ENCODE data around the gene FSIP1. TPM values are rescaled to one million over a fixed set of nuclear protein-coding genes. Genes with fewer than 3 reads are reported as not detected.

FSIP1 gene
- total RNA-seq, 2 donors from 2014 or later, result 0.33 TPM; not detected in 1

GRCh38 chr15:39743611-39744010, 39.0 kb downstream of the FSIP1 start:
- DNase-seq (no peak), ATAC-seq (no peak)
- no peak overlapping the region for H3K4me3 ChIP-seq
- no peaks in the 10 kb centered on the region for H3K4me1 ChIP-seq
- WGBS, 2 donors, result 39 to 51% methylated on average over 2 of the region's 2 CpGs
- H3K27ac ChIP-seq, result no peak overlapping the region
- intact Hi-C loops (cut with DNase I), result no loop called here
- H3K27me3 ChIP-seq, result no peaks in the 10 kb centered on the region
- no peaks in the 10 kb centered on the region for H3K9me3 ChIP-seq
- no peaks in the 10 kb centered on the region for H3K36me3 ChIP-seq (replicated peaks in 1 of 2; ENCODE audit: insufficient read depth in 1 of 2, low read depth in 2 of 2)
- TF ChIP-seq POLR2A (IDR thresholded peaks at IDR 0.05) (no peak), CTCF (IDR thresholded peaks at IDR 0.05) (no peak)

GRCh38 chr15:39741258-39741657, 41.4 kb downstream of the FSIP1 start:
- no peak for TF ChIP-seq POLR2A (IDR thresholded peaks at IDR 0.05)
- TF ChIP-seq CTCF (IDR thresholded peaks at IDR 0.05), result no peak
- no peak for ATAC-seq
- intact Hi-C loops (cut with DNase I), result no loop called here

GRCh38 chr15:39738998-39739397, 43.6 kb downstream of the FSIP1 start:
- Histone ChIP-seq H3K4me3 (no peak overlapping the region), H3K27me3 (no peaks in the 10 kb centered on the region), H3K4me1 (no peaks in the 10 kb centered on the region), H3K36me3 (replicated peaks in 1 of 2; ENCODE audit: insufficient read depth in 1 of 2, low read depth in 2 of 2) (no peaks in the 10 kb centered on the region), H3K9me3 (no peaks in the 10 kb centered on the region), H3K27ac (no peak overlapping the region)
- WGBS, 2 donors, result 81 to 84% methylated on average over 3 of the region's 3 CpGs
- intact Hi-C loops (cut with DNase I), result no loop called here
- TF ChIP-seq POLR2A (IDR thresholded peaks at IDR 0.05) (no peak), CTCF (IDR thresholded peaks at IDR 0.05) (no peak)
- ATAC-seq (no peak), DNase-seq (no peak)

More at GRCh38 chr15:39741258-39741657, 41.4 kb downstream of the FSIP1 start:
- Histone ChIP-seq H3K4me3 (no peak overlapping the region), H3K4me1 (no peaks in the 10 kb centered on the region), H3K27me3 (no peaks in the 10 kb centered on the region), H3K27ac (no peak overlapping the region), H3K36me3 (replicated peaks in 1 of 2; ENCODE audit: insufficient read depth in 1 of 2, low read depth in 2 of 2) (no peaks in the 10 kb centered on the region), H3K9me3 (no peaks in the 10 kb centered on the region)
- no peak for DNase-seq

GRCh38 chr15:39737196-39737550, 45.5 kb downstream of the FSIP1 start:
- TF ChIP-seq POLR2A (IDR thresholded peaks at IDR 0.05), result no peak
- TF ChIP-seq CTCF (IDR thresholded peaks at IDR 0.05), result no peak
- H3K27ac ChIP-seq, result no peak overlapping the region
- WGBS, 2 donors, result 54 to 66% methylated on average over 4 of the region's 4 CpGs
- H3K36me3 ChIP-seq (replicated peaks in 1 of 2; ENCODE audit: insufficient read depth in 1 of 2, low read depth in 2 of 2), result no peaks in the 10 kb centered on the region
- no peaks in the 10 kb centered on the region for H3K27me3 ChIP-seq
- DNase-seq (no peak), ATAC-seq (no peak)
- no peaks in the 10 kb centered on the region for H3K4me1 ChIP-seq
- H3K4me3 ChIP-seq, result no peak overlapping the region
- intact Hi-C loops (cut with DNase I), result no loop called here
- H3K9me3 ChIP-seq, result no peaks in the 10 kb centered on the region

GRCh38 chr15:39736412-39737195, 46.0 kb downstream of the FSIP1 start:
- DNase-seq, result peak in 1 of 4 donors; percentile 3
- H3K27ac ChIP-seq, result no peak overlapping the region
- no peaks in the 10 kb centered on the region for H3K27me3 ChIP-seq
- no peak overlapping the region for H3K4me3 ChIP-seq
- TF ChIP-seq CTCF (IDR thresholded peaks at IDR 0.05) (no peak), POLR2A (IDR thresholded peaks at IDR 0.05) (no peak)
- 72 to 84% methylated on average over 6 of the region's 6 CpGs for WGBS, 2 donors
- no peaks in the 10 kb centered on the region for H3K9me3 ChIP-seq
- intact Hi-C loops (cut with DNase I), result no loop called here
- H3K4me1 ChIP-seq, result no peaks in the 10 kb centered on the region
- no peak for ATAC-seq
- no peaks in the 10 kb centered on the region for H3K36me3 ChIP-seq (replicated peaks in 1 of 2; ENCODE audit: insufficient read depth in 1 of 2, low read depth in 2 of 2)

All from body of pancreas (tissue), 4 donors.